ENCODE results near the gene HGF. TPM values are rescaled to one million over a fixed set of nuclear protein-coding genes. Genes with fewer than 3 reads are reported as not detected.

Gene HGF
- total and polyA plus RNA-seq, 2 of the 8 experiments (the other 6 are each of a cell fraction or from before 2014, with no cell fraction given): 0.05 to 0.60 TPM

DNA sequence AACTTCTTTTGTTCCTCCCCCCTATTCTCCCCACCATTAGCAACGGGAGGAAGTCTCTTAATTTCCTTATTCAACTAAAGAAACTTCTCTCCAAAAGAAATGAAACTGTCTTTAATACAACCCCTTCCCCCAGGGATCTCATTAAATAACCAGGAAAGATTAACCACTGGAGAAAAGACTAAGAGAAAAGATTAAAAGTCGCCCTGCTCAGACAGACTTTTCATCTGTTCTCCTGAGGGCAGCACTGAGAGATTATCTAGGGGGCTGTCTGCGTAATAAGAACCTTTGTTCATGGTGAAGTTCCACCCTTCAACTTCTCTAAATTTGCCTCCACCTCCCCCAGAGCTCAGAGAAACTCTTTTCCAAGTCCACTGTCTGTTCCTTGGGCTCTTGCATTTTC is 105.5 kb downstream of the HGF start:
- no peaks in the 10 kb centered on the region for H3K23me2 ChIP-seq (ENCODE audit: low read depth, low read length)
- H3K27ac ChIP-seq (ENCODE audit: low read depth, low read length): no peak overlapping the region
- H3K18ac ChIP-seq (ENCODE audit: extremely low read depth, low read length): no peak overlapping the region
- no peaks in the 10 kb centered on the region for H4K20me1 ChIP-seq (replicated peaks in 1 of 2; ENCODE audit: control insufficient read depth in 1 of 2, insufficient read depth in 2 of 2, low read length in 2 of 2)
- H2BK5ac ChIP-seq (ENCODE audit: low read depth, low read length): no peak overlapping the region
- no peak overlapping the region for H2BK120ac ChIP-seq (replicated peaks; ENCODE audit: low read depth, low read length)
- POLR2A ChIA-PET (ENCODE audit: partially characterized antibody): interaction anchor here (1.7 kb wide), 1 partner anchor 13 kb away, joined by 3 read pairs; no protein-coding TSS in a partner anchor
- CTCF ChIA-PET (ENCODE audit: partially characterized antibody): interaction anchor here (1.1 to 1.7 kb wide), 4 partner anchors 10 to 30 kb away, joined by 3 to 5 read pairs (median 3); no protein-coding TSS in a partner anchor
- H4K91ac ChIP-seq (replicated peaks; ENCODE audit: insufficient read length, low read length): no peak overlapping the region
- no peak overlapping the region for H2BK15ac ChIP-seq (ENCODE audit: low read length)
- H2BK20ac ChIP-seq (ENCODE audit: low read length): no peak overlapping the region
- H3K36me3 ChIP-seq (ENCODE audit: control insufficient read depth in 2 of 4, insufficient read depth in 4 of 4, low read length in 3 of 4): no peaks in the 10 kb centered on the region
- no peak for FAIRE-seq
- no peaks in the 10 kb centered on the region for H3K79me2 ChIP-seq (ENCODE audit: control insufficient read depth in 1 of 2, insufficient read depth in 2 of 2, low read length in 2 of 2)
- 76% methylated on average over 3 of the region's 3 CpGs; no CpG with 5 or more reads in 1 of the 2 experiments for WGBS, 2 experiments (ENCODE audit: extremely low coverage in 1 of 2, insufficient coverage in 1 of 2, insufficient read length in 1 of 2, insufficient replicate concordance in 2 of 2, low coverage in 1 of 2, low lambda C conversion rate in 2 of 2, missing lambda C conversion rate in 1 of 2)
- H3K4me2 ChIP-seq (ENCODE audit: insufficient read depth in 1 of 2, low read depth in 2 of 2, low read length in 2 of 2): no peak overlapping the region
- no peak overlapping the region for H4K8ac ChIP-seq (ENCODE audit: extremely low read depth, insufficient read depth, low read length)
- H3K9me3 ChIP-seq (ENCODE audit: insufficient read depth in 2 of 2, low read depth in 1 of 2, low read length in 1 of 2): no peaks in the 10 kb centered on the region
- H2BK12ac ChIP-seq (ENCODE audit: low read depth, low read length): no peak overlapping the region
- H3K4me3 ChIP-seq (ENCODE audit: extremely low read depth in 1 of 4, insufficient read depth in 2 of 4, low read depth in 3 of 4, low read length in 4 of 4): no peak overlapping the region
- H2AFZ ChIP-seq (ENCODE audit: low read length): 0 out of 2 replicates have a peak overlapping the region, but pooled peaks have one; percentile 36
- no peak overlapping the region for H3K56ac ChIP-seq (replicated peaks; ENCODE audit: insufficient read length, low read depth, low read length)
- H3K23ac ChIP-seq (ENCODE audit: insufficient read length): no peak overlapping the region
- DNase-seq (ENCODE audit: low read depth in 1 of 2, low spot score in 2 of 2): no peak
- no peaks in the 10 kb centered on the region for H3K27me3 ChIP-seq (replicated peaks in 1 of 4; ENCODE audit: control insufficient read depth in 3 of 4, extremely low read depth in 1 of 4, insufficient read depth in 3 of 4, low read length in 3 of 4)
- no peak overlapping the region for H2AK5ac ChIP-seq (ENCODE audit: low read depth, low read length)
- no peak overlapping the region for H3K14ac ChIP-seq (ENCODE audit: insufficient read length)
- H3K9ac ChIP-seq (replicated peaks in 1 of 4; ENCODE audit: extremely low read depth in 1 of 4, low read depth in 3 of 4, low read length in 3 of 4): no peak overlapping the region
- H3K4me1 ChIP-seq (replicated peaks in 1 of 4; ENCODE audit: control insufficient read depth in 3 of 4, insufficient read depth in 4 of 4, low read length in 3 of 4): peaks cover 2 to 5% (median 4%) of the 10 kb centered on the region in 4 experiments; a peak in 5 of 7 replicates
- no peak overlapping the region for H3K4ac ChIP-seq (replicated peaks; ENCODE audit: insufficient read length, low read depth, low read length)
- no peaks in the 10 kb centered on the region for H3K79me1 ChIP-seq (ENCODE audit: low read depth, low read length)
- H4K5ac ChIP-seq (ENCODE audit: insufficient read length, low read depth, low read length): no peak overlapping the region
- TF ChIP-seq ZNF274 (IDR thresholded peaks at IDR 0.05; ENCODE audit: borderline replicate concordance, extremely low read depth, low read length) (no peak), SAP30 (IDR thresholded peaks at IDR 0.05; ENCODE audit: insufficient read depth, insufficient replicate concordance, low read length) (no peak), KDM1A (IDR thresholded peaks at IDR 0.05; ENCODE audit: borderline replicate concordance, low read length) (no peak), TAF7 (optimal IDR thresholded peaks at IDR 0.05; ENCODE audit: borderline replicate concordance, low read depth, low read length) (no peak), SIX5 (IDR thresholded peaks at IDR 0.05; ENCODE audit: low read depth, low read length) (no peak), KDM4A (IDR thresholded peaks at IDR 0.05; ENCODE audit: low read depth, low read length, severe bottlenecking) (no peak), NRF1 (IDR thresholded peaks at IDR 0.05; ENCODE audit: low read depth, low read length) (no peak), HDAC2 (IDR thresholded peaks at IDR 0.05; ENCODE audit: borderline replicate concordance in 1 of 2, low read depth in 2 of 2, low read length in 2 of 2) (no peak), CHD1 (IDR thresholded peaks at IDR 0.05; ENCODE audit: low read depth, low read length) (no peak), EP300 (IDR thresholded peaks at IDR 0.05; ENCODE audit: borderline replicate concordance in 1 of 2, low read depth in 2 of 2, low read length in 2 of 2) (no peak)
